Ovary (tissue), 3 donors: Measurements from ENCODE around the gene SORCS2.

ENCODE experiments used
- CTCF ChIP-seq, 3 donors: fragments of 450-650 bp in 2 of 3; fragments of 200-600 bp in 1 of 3; IDR thresholded peaks; one replicate each; pipeline versions ENCODE4 v1.5.1 to v1.8.0; 2016 to 2022; ENCODE audit warnings: antibody characterized with exemption in 3 of 3, mild to moderate bottlenecking in 1 of 3
- POLR2A ChIP-seq: fragments of 450-650 bp; IDR thresholded peaks from one replicate; pipeline ENCODE4 v1.6.1; 2017; ENCODE audit warnings: antibody characterized with exemption, mild to moderate bottlenecking, moderate library complexity
- donor health status: DM: no; HTN: no; CAD: no.

GRCh38 chr4:7146059-7146785, 46.1 kb upstream of the SORCS2 start:
- TF ChIP-seq POLR2A (no peak), CTCF (IDR thresholded peaks at IDR 0.05) (no peak)
